HepG2 (cell line): Measurements from ENCODE around the gene NARF. TPM values are rescaled to one million over a fixed set of nuclear protein-coding genes. Genes with fewer than 3 reads are reported as not detected.

Experiments used
- ATM ChIP-seq: fragments of 450-650 bp; IDR thresholded peaks from 2 replicates; pipeline ENCODE4 v1.7.1; 2017; ENCODE audit warnings: mild to moderate bottlenecking, borderline replicate concordance
- CAMTA2 ChIP-seq: sonication (generic); formaldehyde crosslinking; IDR thresholded peaks from 2 replicates; pipeline ENCODE4 v1.4.0; 2020; ENCODE audit warnings: mild to moderate bottlenecking, missing genetic modification reagents, borderline replicate concordance
- FOXO1 ChIP-seq: sonication (generic); formaldehyde crosslinking; IDR thresholded peaks from 2 replicates; pipeline ENCODE4 v1.4.0; 2020; ENCODE audit warnings: missing genetic modification reagents
- KDM1A ChIP-seq: IDR thresholded peaks from 2 replicates; pipeline ENCODE4 v1.6.1; 2016; ENCODE audit warnings: missing compliant biosample characterization
- MLLT10 ChIP-seq: sonication (generic); formaldehyde crosslinking; IDR thresholded peaks from 2 replicates; pipeline ENCODE4 v1.4.0; 2020; ENCODE audit warnings: missing genetic modification reagents
- NR1H2 ChIP-seq: sonication (generic); formaldehyde crosslinking; IDR thresholded peaks from 2 replicates; pipeline ENCODE4 v1.8.1; 2022; ENCODE audit warnings: low read depth, missing genetic modification reagents, borderline replicate concordance
- NR2F6 ChIP-seq, 2 experiments: IDR thresholded peaks; 2 replicates each; pipeline ENCODE4 v1.6.1; 2016; ENCODE audit warnings: antibody characterized with exemption in 1 of 2, mild to moderate bottlenecking in 1 of 2
- SRSF1 ChIP-seq: fragments of 200-400 bp; formaldehyde crosslinking; optimal IDR thresholded peaks from 2 replicates; pipeline ENCODE3; 2017; ENCODE audit warnings: mild to moderate bottlenecking, low read depth, low read length, moderate library complexity
- TP53 ChIP-seq: sonication (generic); formaldehyde crosslinking; conservative IDR thresholded peaks from 2 replicates; pipeline ENCODE4 v1.4.0; 2020; ENCODE audit warnings: missing genetic modification reagents
- ZNF207 ChIP-seq: fragments of 450-650 bp; IDR thresholded peaks from 2 replicates; pipeline ENCODE4 v1.6.1; 2016; ENCODE audit warnings: antibody characterized with exemption, borderline replicate concordance
- ZNF343 ChIP-seq: sonication (generic); formaldehyde crosslinking; IDR thresholded peaks from 2 replicates; pipeline ENCODE4 v1.4.0; 2020; ENCODE audit warnings: mild to moderate bottlenecking, missing genetic modification reagents
- ZNF589 ChIP-seq: sonication (generic); formaldehyde crosslinking; conservative IDR thresholded peaks from 2 replicates; pipeline ENCODE4 v1.8.0; 2022; ENCODE audit warnings: mild to moderate bottlenecking, moderate library complexity, missing genetic modification reagents
- ZNF607 ChIP-seq: sonication (generic); formaldehyde crosslinking; IDR thresholded peaks from 2 replicates; pipeline ENCODE4 v1.5.1; 2020; ENCODE audit warnings: missing genetic modification reagents, mild to moderate bottlenecking, borderline replicate concordance
- ZSCAN20 ChIP-seq: sonication (generic); formaldehyde crosslinking; IDR thresholded peaks from 2 replicates; pipeline ENCODE4 v1.4.0; 2020; ENCODE audit warnings: missing genetic modification reagents, mild to moderate bottlenecking, borderline replicate concordance
- polyA plus RNA-seq, 8 experiments: library from polyadenylated mRNA; depleted of rRNA in 3 of 8; stranded (reverse) in 7 of 8; unstranded in 1 of 8; fragments of >200 nt; fragmentation: Illumina TruSeq in 4 of 8; extraction: Trizol in 4 of 8; gene quantifications; 2 replicates each; pipeline versions ENCODE4 v1.2.1 to v1.2.3, GENCODE V29; 2011 to 2016; ENCODE audit warnings: low read depth in 4 of 8, missing spikeins in 1 of 8, mixed read lengths in 1 of 8; ENCODE audit not compliant: insufficient read depth in 1 of 8
- total RNA-seq, 5 experiments: library from RNA; depleted of rRNA; stranded (reverse); fragments of >200 nt; fragmentation: Illumina TruSeq; extraction: Trizol; gene quantifications; 2 replicates each; pipeline ENCODE4 v1.2.3, GENCODE V29; 2016; ENCODE audit warnings: low read depth in 1 of 5
- TF ChIP-seq, protein P1 (sequence below): sonication (generic); formaldehyde crosslinking; IDR thresholded peaks from 2 replicates; pipeline ENCODE4 v1.8.0; 2022; ENCODE audit warnings: mild to moderate bottlenecking, missing genetic modification reagents, moderate library complexity
- TF ChIP-seq, protein P2 (sequence below): sonication (generic); formaldehyde crosslinking; IDR thresholded peaks from 2 replicates; pipeline ENCODE4 v1.5.1; 2020; ENCODE audit warnings: missing genetic modification reagents, mild to moderate bottlenecking, borderline replicate concordance
- TF ChIP-seq, protein P3 (sequence below): IDR thresholded peaks from 2 replicates; pipeline ENCODE4 v1.6.1; 2018; ENCODE audit warnings: missing genetic modification reagents, mild to moderate bottlenecking, missing compliant biosample characterization
- TF ChIP-seq, protein P4 (sequence below): IDR thresholded peaks from 2 replicates; pipeline ENCODE4 v1.6.1; 2016; ENCODE audit warnings: low read depth, control low read depth
- TF ChIP-seq, protein P5 (sequence below): sonication (generic); formaldehyde crosslinking; IDR thresholded peaks from 2 replicates; pipeline ENCODE4 v1.5.1; 2020; ENCODE audit warnings: missing genetic modification reagents, mild to moderate bottlenecking, borderline replicate concordance

NARF gene
- total and polyA plus RNA-seq, 2 of the 13 experiments (the other 11 are each of a cell fraction or from before 2014, with no cell fraction given) = 61.1 to 144 TPM

DNA sequence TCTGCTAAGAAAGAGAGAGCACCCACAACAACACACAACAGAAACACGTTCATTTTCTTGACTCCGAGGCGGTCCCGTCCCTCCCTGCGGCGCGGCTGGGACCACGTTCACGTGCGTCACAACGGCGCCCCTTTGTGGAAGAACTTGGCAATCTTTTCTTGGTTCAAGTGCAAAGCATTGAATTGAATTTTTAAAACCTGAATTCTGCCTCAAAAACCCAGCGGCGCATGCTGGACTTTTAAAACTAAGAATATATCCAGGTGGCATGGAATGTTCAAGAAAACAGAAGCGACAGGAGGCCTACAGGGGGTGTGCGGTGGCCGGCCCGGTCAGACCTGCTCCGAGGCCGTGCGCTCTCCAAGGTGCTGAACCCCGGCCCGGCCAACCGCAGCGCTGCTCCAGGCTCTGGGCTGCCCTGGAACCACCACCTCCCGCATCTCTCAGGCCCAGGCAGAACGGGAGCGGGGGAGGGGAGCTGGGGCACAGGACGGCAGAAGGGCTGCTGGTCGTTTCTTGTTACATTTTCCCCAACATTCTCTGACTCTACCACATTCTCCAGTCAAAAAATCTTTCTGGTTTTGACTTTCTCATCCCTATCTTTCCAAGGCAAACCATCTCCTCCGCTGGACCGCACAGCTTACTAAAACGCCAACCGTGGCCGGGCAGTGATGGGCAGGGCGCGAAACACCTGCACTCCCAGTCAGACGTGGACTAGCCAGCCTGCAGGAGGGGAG lies 43.8 kb upstream of the NARF start (continued):
- TF ChIP-seq KDM1A (CRISPR knock-in tag) = no peak
- peak; percentile 69; the same call in 1 of the 2 replicates for TF ChIP-seq NR1H2 (CRISPR knock-in tag)
- TF ChIP-seq ZNF207 = no peak
- TF ChIP-seq, protein P1, sequence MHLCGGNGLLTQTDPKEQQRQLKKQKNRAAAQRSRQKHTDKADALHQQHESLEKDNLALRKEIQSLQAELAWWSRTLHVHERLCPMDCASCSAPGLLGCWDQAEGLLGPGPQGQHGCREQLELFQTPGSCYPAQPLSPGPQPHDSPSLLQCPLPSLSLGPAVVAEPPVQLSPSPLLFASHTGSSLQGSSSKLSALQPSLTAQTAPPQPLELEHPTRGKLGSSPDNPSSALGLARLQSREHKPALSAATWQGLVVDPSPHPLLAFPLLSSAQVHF (CRISPR knock-in tag) = no peak; the same call in 1 of the 2 replicates
- peak; percentile 63; the same call in 1 of the 2 replicates for TF ChIP-seq ZNF343 (CRISPR knock-in tag)
- TF ChIP-seq SRSF1 = no peak
- peak; percentile 73 for TF ChIP-seq FOXO1
- TF ChIP-seq, protein P2, sequence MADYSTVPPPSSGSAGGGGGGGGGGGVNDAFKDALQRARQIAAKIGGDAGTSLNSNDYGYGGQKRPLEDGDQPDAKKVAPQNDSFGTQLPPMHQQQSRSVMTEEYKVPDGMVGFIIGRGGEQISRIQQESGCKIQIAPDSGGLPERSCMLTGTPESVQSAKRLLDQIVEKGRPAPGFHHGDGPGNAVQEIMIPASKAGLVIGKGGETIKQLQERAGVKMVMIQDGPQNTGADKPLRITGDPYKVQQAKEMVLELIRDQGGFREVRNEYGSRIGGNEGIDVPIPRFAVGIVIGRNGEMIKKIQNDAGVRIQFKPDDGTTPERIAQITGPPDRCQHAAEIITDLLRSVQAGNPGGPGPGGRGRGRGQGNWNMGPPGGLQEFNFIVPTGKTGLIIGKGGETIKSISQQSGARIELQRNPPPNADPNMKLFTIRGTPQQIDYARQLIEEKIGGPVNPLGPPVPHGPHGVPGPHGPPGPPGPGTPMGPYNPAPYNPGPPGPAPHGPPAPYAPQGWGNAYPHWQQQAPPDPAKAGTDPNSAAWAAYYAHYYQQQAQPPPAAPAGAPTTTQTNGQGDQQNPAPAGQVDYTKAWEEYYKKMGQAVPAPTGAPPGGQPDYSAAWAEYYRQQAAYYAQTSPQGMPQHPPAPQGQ (CRISPR knock-in tag) = no peak
- peak; percentile 99 for TF ChIP-seq ZSCAN20
- no peak for TF ChIP-seq MLLT10 (CRISPR knock-in tag)
- TF ChIP-seq, protein P3, sequence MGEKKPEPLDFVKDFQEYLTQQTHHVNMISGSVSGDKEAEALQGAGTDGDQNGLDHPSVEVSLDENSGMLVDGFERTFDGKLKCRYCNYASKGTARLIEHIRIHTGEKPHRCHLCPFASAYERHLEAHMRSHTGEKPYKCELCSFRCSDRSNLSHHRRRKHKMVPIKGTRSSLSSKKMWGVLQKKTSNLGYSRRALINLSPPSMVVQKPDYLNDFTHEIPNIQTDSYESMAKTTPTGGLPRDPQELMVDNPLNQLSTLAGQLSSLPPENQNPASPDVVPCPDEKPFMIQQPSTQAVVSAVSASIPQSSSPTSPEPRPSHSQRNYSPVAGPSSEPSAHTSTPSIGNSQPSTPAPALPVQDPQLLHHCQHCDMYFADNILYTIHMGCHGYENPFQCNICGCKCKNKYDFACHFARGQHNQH (CRISPR knock-in tag) = peak; percentile 89
- TF ChIP-seq ATM = no peak
- TF ChIP-seq NR2F6 (IDR thresholded peaks at IDR 0.05) = no peak
- peak; percentile 56; the same call in 1 of the 2 replicates for TF ChIP-seq NR2F6 (CRISPR knock-in tag; IDR thresholded peaks at IDR 0.05)
- peak; percentile 82 for TF ChIP-seq TP53 (CRISPR knock-in tag)
- peak; percentile 94 for TF ChIP-seq ZNF607 (CRISPR knock-in tag)
- TF ChIP-seq CAMTA2 = peak; percentile 84; the same call in 1 of the 2 replicates
- TF ChIP-seq ZNF589 = no peak
- TF ChIP-seq, protein P4, sequence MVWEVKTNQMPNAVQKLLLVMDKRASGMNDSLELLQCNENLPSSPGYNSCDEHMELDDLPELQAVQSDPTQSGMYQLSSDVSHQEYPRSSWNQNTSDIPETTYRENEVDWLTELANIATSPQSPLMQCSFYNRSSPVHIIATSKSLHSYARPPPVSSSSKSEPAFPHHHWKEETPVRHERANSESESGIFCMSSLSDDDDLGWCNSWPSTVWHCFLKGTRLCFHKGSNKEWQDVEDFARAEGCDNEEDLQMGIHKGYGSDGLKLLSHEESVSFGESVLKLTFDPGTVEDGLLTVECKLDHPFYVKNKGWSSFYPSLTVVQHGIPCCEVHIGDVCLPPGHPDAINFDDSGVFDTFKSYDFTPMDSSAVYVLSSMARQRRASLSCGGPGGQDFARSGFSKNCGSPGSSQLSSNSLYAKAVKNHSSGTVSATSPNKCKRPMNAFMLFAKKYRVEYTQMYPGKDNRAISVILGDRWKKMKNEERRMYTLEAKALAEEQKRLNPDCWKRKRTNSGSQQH (CRISPR knock-in tag) = peak; percentile 96
- TF ChIP-seq, protein P5, sequence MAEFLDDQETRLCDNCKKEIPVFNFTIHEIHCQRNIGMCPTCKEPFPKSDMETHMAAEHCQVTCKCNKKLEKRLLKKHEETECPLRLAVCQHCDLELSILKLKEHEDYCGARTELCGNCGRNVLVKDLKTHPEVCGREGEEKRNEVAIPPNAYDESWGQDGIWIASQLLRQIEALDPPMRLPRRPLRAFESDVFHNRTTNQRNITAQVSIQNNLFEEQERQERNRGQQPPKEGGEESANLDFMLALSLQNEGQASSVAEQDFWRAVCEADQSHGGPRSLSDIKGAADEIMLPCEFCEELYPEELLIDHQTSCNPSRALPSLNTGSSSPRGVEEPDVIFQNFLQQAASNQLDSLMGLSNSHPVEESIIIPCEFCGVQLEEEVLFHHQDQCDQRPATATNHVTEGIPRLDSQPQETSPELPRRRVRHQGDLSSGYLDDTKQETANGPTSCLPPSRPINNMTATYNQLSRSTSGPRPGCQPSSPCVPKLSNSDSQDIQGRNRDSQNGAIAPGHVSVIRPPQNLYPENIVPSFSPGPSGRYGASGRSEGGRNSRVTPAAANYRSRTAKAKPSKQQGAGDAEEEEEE (CRISPR knock-in tag) = no peak
